Measurements from ENCODE around the gene CDH5.

CDH5 gene

GRCh38 chr16:66395806-66396555, 29.5 kb downstream of the CDH5 start:
- Histone ChIP-seq H3K18ac (ENCODE audit: low read length) (no peak overlapping the region), H3K9ac (ENCODE audit: low read length) (no peak overlapping the region), H3K27ac (ENCODE audit: low read depth, low read length) (no peak overlapping the region), H3K4ac (ENCODE audit: low read depth, low read length) (no peak overlapping the region), H3K79me2 (ENCODE audit: control insufficient read depth, insufficient read depth, low read length) (no peaks in the 10 kb centered on the region), H3K27me3 (ENCODE audit: insufficient read depth, low read length, poor library complexity) (no peaks in the 10 kb centered on the region), H2AK5ac (ENCODE audit: low read length) (no peak overlapping the region), H2BK5ac (ENCODE audit: low read length) (no peak overlapping the region), H3K23ac (ENCODE audit: low read length) (no peak overlapping the region), H3K56ac (ENCODE audit: low read length) (no peak overlapping the region), H2BK120ac (ENCODE audit: low read depth, low read length) (no peak overlapping the region), H3K36me3 (ENCODE audit: control insufficient read depth, insufficient read depth, low read length) (no peaks in the 10 kb centered on the region), H3K79me1 (ENCODE audit: low read length) (no peaks in the 10 kb centered on the region), H4K8ac (ENCODE audit: low read depth, low read length) (no peak overlapping the region), H2BK15ac (replicated peaks; ENCODE audit: low read depth) (no peak overlapping the region), H3K4me3 (ENCODE audit: low read length) (no peak overlapping the region), H4K5ac (ENCODE audit: low read length) (no peak overlapping the region), H3K4me2 (ENCODE audit: low read length) (no peak overlapping the region), H3K4me1 (ENCODE audit: control insufficient read depth, low read depth, low read length) (no peaks in the 10 kb centered on the region)
- WGBS (ENCODE audit: extremely low coverage, insufficient coverage, low lambda C conversion rate) = no CpG with 5 or more reads among the region's 7 CpGs
- DNase-seq = no peak

DNA sequence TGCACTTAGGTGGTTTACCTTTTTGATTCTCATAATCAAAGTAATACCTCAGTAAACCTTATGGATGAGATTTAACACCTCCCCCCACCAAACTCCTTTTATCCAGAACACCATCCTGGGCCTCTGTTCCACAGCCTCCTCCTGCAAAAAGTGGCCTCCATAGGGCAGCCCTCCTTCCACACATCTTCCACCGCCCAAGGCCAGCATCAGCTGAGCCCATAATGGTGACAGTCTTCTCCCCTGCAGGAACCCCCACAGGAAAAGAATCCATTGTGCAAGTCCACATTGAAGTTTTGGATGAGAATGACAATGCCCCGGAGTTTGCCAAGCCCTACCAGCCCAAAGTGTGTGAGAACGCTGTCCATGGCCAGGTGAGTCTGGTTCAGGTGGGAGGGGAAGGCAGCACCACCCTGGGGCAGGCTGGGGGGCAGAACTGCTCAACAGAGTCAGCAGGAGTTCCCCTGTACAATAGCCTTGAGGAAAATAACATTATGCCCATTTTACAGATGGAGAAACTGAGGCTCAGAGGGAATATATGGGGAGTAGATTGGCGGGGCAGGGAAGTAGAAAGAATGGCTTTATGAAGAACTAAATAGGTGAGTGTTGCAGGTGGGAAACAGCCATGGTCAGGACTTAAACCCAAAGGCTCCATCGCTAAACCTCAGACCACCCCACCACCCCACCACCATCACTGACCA, 31.4 kb downstream of the CDH5 start:
- H4K5ac ChIP-seq (ENCODE audit: low read length) = no peak overlapping the region
- no peak overlapping the region for H3K9ac ChIP-seq (ENCODE audit: low read length)
- H2BK120ac ChIP-seq (ENCODE audit: low read depth, low read length) = no peak overlapping the region
- H3K18ac ChIP-seq (ENCODE audit: low read length) = no peak overlapping the region
- H3K79me2 ChIP-seq (ENCODE audit: control insufficient read depth, insufficient read depth, low read length) = no peaks in the 10 kb centered on the region
- H3K79me1 ChIP-seq (ENCODE audit: low read length) = no peaks in the 10 kb centered on the region
- H3K4me3 ChIP-seq (ENCODE audit: low read length) = no peak overlapping the region
- H4K8ac ChIP-seq (ENCODE audit: low read depth, low read length) = no peak overlapping the region
- H3K23ac ChIP-seq (ENCODE audit: low read length) = no peak overlapping the region
- no peaks in the 10 kb centered on the region for H3K36me3 ChIP-seq (ENCODE audit: control insufficient read depth, insufficient read depth, low read length)
- H2BK5ac ChIP-seq (ENCODE audit: low read length) = no peak overlapping the region
- H3K4ac ChIP-seq (ENCODE audit: low read depth, low read length) = no peak overlapping the region
- no peaks in the 10 kb centered on the region for H3K27me3 ChIP-seq (ENCODE audit: insufficient read depth, low read length, poor library complexity)
- no peak overlapping the region for H3K56ac ChIP-seq (ENCODE audit: low read length)
- no peak overlapping the region for H3K4me2 ChIP-seq (ENCODE audit: low read length)
- WGBS (ENCODE audit: extremely low coverage, insufficient coverage, low lambda C conversion rate) = no CpG with 5 or more reads among the region's 5 CpGs
- H3K4me1 ChIP-seq (ENCODE audit: control insufficient read depth, low read depth, low read length) = no peaks in the 10 kb centered on the region
- no peak for DNase-seq
- H2BK15ac ChIP-seq (replicated peaks; ENCODE audit: low read depth) = no peak overlapping the region
- H3K27ac ChIP-seq (ENCODE audit: low read depth, low read length) = no peak overlapping the region
- no peak overlapping the region for H2AK5ac ChIP-seq (ENCODE audit: low read length)

DNA sequence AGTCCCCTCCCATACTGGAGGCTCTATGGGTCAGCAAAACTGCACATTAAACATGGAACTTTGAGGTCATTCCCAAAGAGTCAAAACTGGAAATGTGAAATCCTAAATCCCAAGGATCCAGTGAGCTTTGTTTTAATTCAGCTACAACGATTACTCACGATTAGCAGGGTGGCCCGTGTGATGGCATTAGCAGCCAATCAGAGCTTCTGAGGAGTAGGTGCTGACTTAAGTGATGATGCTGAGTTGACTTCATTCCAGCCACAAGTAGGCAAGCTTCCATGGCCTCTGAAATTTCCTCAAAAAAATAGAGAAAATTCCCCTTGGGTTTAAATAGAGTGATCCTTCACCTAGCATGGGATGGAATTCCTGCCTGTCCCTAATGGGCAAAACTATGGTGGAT, 32.5 kb downstream of the CDH5 start:
- no peak overlapping the region for H4K5ac ChIP-seq (ENCODE audit: low read length)
- no peaks in the 10 kb centered on the region for H3K27me3 ChIP-seq (ENCODE audit: insufficient read depth, low read length, poor library complexity)
- no peak overlapping the region for H2AK5ac ChIP-seq (ENCODE audit: low read length)
- H4K8ac ChIP-seq (ENCODE audit: low read depth, low read length) = no peak overlapping the region
- no peak overlapping the region for H3K4me2 ChIP-seq (ENCODE audit: low read length)
- H3K79me1 ChIP-seq (ENCODE audit: low read length) = no peaks in the 10 kb centered on the region
- no peak overlapping the region for H3K18ac ChIP-seq (ENCODE audit: low read length)
- WGBS (ENCODE audit: extremely low coverage, insufficient coverage, low lambda C conversion rate) = no CpG with 5 or more reads among the region's 3 CpGs
- no peak overlapping the region for H3K9ac ChIP-seq (ENCODE audit: low read length)
- H3K4me1 ChIP-seq (ENCODE audit: control insufficient read depth, low read depth, low read length) = no peaks in the 10 kb centered on the region
- H3K56ac ChIP-seq (ENCODE audit: low read length) = no peak overlapping the region
- no peak overlapping the region for H3K4ac ChIP-seq (ENCODE audit: low read depth, low read length)
- no peak overlapping the region for H2BK15ac ChIP-seq (replicated peaks; ENCODE audit: low read depth)
- H3K36me3 ChIP-seq (ENCODE audit: control insufficient read depth, insufficient read depth, low read length) = no peaks in the 10 kb centered on the region
- no peak overlapping the region for H3K27ac ChIP-seq (ENCODE audit: low read depth, low read length)
- no peaks in the 10 kb centered on the region for H3K79me2 ChIP-seq (ENCODE audit: control insufficient read depth, insufficient read depth, low read length)
- no peak for DNase-seq
- no peak overlapping the region for H2BK5ac ChIP-seq (ENCODE audit: low read length)
- H3K23ac ChIP-seq (ENCODE audit: low read length) = no peak overlapping the region
- no peak overlapping the region for H2BK120ac ChIP-seq (ENCODE audit: low read depth, low read length)
- H3K4me3 ChIP-seq (ENCODE audit: low read length) = no peak overlapping the region

DNA sequence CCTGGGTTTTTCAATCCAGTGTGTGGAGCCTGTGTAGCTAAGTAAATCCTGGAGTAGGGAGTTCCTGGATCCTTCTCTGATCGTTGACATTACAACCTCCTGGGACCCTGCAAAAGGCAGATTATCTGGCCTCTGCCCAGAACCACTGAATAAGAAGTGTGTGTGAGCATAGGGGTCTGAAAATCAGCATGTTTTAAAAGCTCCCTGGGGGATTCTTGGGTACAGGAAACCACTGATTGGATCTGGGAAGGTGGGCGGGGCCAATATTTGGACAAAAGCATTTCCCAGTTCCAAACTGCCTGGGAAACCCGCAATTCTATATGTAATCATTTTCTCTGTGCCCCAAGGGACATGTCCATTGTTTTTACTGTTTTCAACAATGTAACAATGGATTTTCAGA, 33.4 kb downstream of the CDH5 start:
- Histone ChIP-seq H3K56ac (ENCODE audit: low read length) (no peak overlapping the region), H3K36me3 (ENCODE audit: control insufficient read depth, insufficient read depth, low read length) (no peaks in the 10 kb centered on the region), H3K4me2 (ENCODE audit: low read length) (no peak overlapping the region), H2BK5ac (ENCODE audit: low read length) (no peak overlapping the region), H3K79me1 (ENCODE audit: low read length) (no peaks in the 10 kb centered on the region), H3K27ac (ENCODE audit: low read depth, low read length) (no peak overlapping the region), H3K4ac (ENCODE audit: low read depth, low read length) (no peak overlapping the region), H3K4me1 (ENCODE audit: control insufficient read depth, low read depth, low read length) (no peaks in the 10 kb centered on the region), H2BK120ac (ENCODE audit: low read depth, low read length) (no peak overlapping the region), H4K5ac (ENCODE audit: low read length) (no peak overlapping the region), H4K8ac (ENCODE audit: low read depth, low read length) (no peak overlapping the region), H3K27me3 (ENCODE audit: insufficient read depth, low read length, poor library complexity) (no peaks in the 10 kb centered on the region), H3K23ac (ENCODE audit: low read length) (no peak overlapping the region), H3K9ac (ENCODE audit: low read length) (no peak overlapping the region), H3K79me2 (ENCODE audit: control insufficient read depth, insufficient read depth, low read length) (no peaks in the 10 kb centered on the region), H2AK5ac (ENCODE audit: low read length) (no peak overlapping the region), H3K18ac (ENCODE audit: low read length) (no peak overlapping the region), H3K4me3 (ENCODE audit: low read length) (no peak overlapping the region), H2BK15ac (replicated peaks; ENCODE audit: low read depth) (no peak overlapping the region)
- WGBS (ENCODE audit: extremely low coverage, insufficient coverage, low lambda C conversion rate) = no CpG with 5 or more reads among the region's 3 CpGs
- DNase-seq = no peak

GRCh38 chr16:66400503-66401380, 34.3 kb downstream of the CDH5 start:
- no peaks in the 10 kb centered on the region for H3K36me3 ChIP-seq (ENCODE audit: control insufficient read depth, insufficient read depth, low read length)
- H3K18ac ChIP-seq (ENCODE audit: low read length) = no peak overlapping the region
- no peak overlapping the region for H3K23ac ChIP-seq (ENCODE audit: low read length)
- H4K5ac ChIP-seq (ENCODE audit: low read length) = no peak overlapping the region
- no peaks in the 10 kb centered on the region for H3K79me2 ChIP-seq (ENCODE audit: control insufficient read depth, insufficient read depth, low read length)
- H3K9ac ChIP-seq (ENCODE audit: low read length) = no peak overlapping the region
- H3K56ac ChIP-seq (ENCODE audit: low read length) = no peak overlapping the region
- no peak overlapping the region for H3K4me3 ChIP-seq (ENCODE audit: low read length)
- no peak overlapping the region for H4K8ac ChIP-seq (ENCODE audit: low read depth, low read length)
- no peak for DNase-seq
- H3K4ac ChIP-seq (ENCODE audit: low read depth, low read length) = no peak overlapping the region
- H3K4me1 ChIP-seq (ENCODE audit: control insufficient read depth, low read depth, low read length) = no peaks in the 10 kb centered on the region
- H3K27me3 ChIP-seq (ENCODE audit: insufficient read depth, low read length, poor library complexity) = no peaks in the 10 kb centered on the region
- H3K79me1 ChIP-seq (ENCODE audit: low read length) = no peaks in the 10 kb centered on the region
- no peak overlapping the region for H2AK5ac ChIP-seq (ENCODE audit: low read length)
- no peak overlapping the region for H2BK120ac ChIP-seq (ENCODE audit: low read depth, low read length)
- no peak overlapping the region for H2BK5ac ChIP-seq (ENCODE audit: low read length)
- H2BK15ac ChIP-seq (replicated peaks; ENCODE audit: low read depth) = no peak overlapping the region
- no peak overlapping the region for H3K4me2 ChIP-seq (ENCODE audit: low read length)
- no CpG with 5 or more reads among the region's 20 CpGs for WGBS (ENCODE audit: extremely low coverage, insufficient coverage, low lambda C conversion rate)
- no peak overlapping the region for H3K27ac ChIP-seq (ENCODE audit: low read depth, low read length)

Data from mesendoderm (in vitro differentiated cells).